BLaER1 treated with 17β-estradiol and CSF1 and Interleukin-3, amounts not matched to agents 10 nM and 100 nM (cell line): ENCODE data around the gene NOP9.
A peak's percentile ranks its signal among the peaks of the same experiment; 100 is the strongest.

Experiments
- H3K27ac ChIP-seq, 11 experiments: shearing (Covaris generic); formaldehyde crosslinking; 2 replicates each; pipeline ENCODE4 v1.8.1; 2022
- H3K27me3 ChIP-seq, 11 experiments: shearing (Covaris generic); formaldehyde crosslinking; 2 replicates each; pipeline ENCODE4 v1.8.1; 2022
- H3K36me3 ChIP-seq, 11 experiments: shearing (Covaris generic); formaldehyde crosslinking; 2 replicates each; pipeline ENCODE4 v1.8.1; 2022
- H3K4me1 ChIP-seq, 10 experiments: shearing (Covaris generic); formaldehyde crosslinking; 2 replicates each; pipeline ENCODE4 v1.8.1; 2022
- H3K4me2 ChIP-seq, 11 experiments: shearing (Covaris generic); formaldehyde crosslinking; 2 replicates each; pipeline ENCODE4 v1.8.1; 2022
- H3K4me3 ChIP-seq, 10 experiments: shearing (Covaris generic); formaldehyde crosslinking; 2 replicates each; pipeline ENCODE4 v1.8.1; 2022
- H3K9ac ChIP-seq, 11 experiments: shearing (Covaris generic); formaldehyde crosslinking; 2 replicates each; pipeline ENCODE4 v1.8.1; 2022
- H3K9me3 ChIP-seq, 11 experiments: shearing (Covaris generic); formaldehyde crosslinking; replicated peaks in 1 of 11; 2 replicates each; pipeline ENCODE4 v1.8.1; 2022
- H4K20me1 ChIP-seq, 11 experiments: shearing (Covaris generic); formaldehyde crosslinking; 2 replicates each; pipeline ENCODE4 v1.8.1; 2022
- Cebpa-rat ChIP-seq, 11 experiments: shearing (Covaris generic); IDR thresholded peaks; 2 replicates each; pipeline ENCODE4 v1.8.1; 2022

The NOP9 gene

GRCh38 chr14:24311837-24312615 is 12.4 kb downstream of the NOP9 start:
- TF ChIP-seq Cebpa-rat (IDR thresholded peaks at IDR 0.05): peak in 10 of 11 experiments; percentile 17 to 92 (median 78); a peak in 18 of 22 replicates
- Histone ChIP-seq H3K27me3 (no peaks in the 10 kb centered on the region), H4K20me1 (peaks cover 0 to 30% (median 15%) of the 10 kb centered on the region in 11 experiments; a peak in 13 of 22 replicates), H3K4me1 (peaks cover 74 to 99% (median 94%) of the 10 kb centered on the region in 10 experiments), H3K4me2 (peak overlapping the region; percentile 85 to 100 (median 97)), H3K9me3 (no peaks in the 10 kb centered on the region), H3K9ac (peak overlapping the region; percentile 79 to 91 (median 88)), H3K27ac (peak overlapping the region; percentile 81 to 96 (median 92)), H3K4me3 (peak overlapping the region; percentile 56 to 80 (median 66)), H3K36me3 (peaks cover 18 to 62% (median 43%) of the 10 kb centered on the region in 11 experiments)

GRCh38 chr14:24312736-24313507 is 13.3 kb downstream of the NOP9 start:
- peak overlapping the region; percentile 85 to 100 (median 97) for H3K4me2 ChIP-seq
- H4K20me1 ChIP-seq: peaks cover 0 to 21% (median 8%) of the 10 kb centered on the region in 11 experiments; a peak in 11 of 22 replicates
- H3K27ac ChIP-seq: peak overlapping the region; percentile 81 to 96 (median 92)
- no peaks in the 10 kb centered on the region for H3K27me3 ChIP-seq
- peak overlapping the region; percentile 56 to 80 (median 66) for H3K4me3 ChIP-seq
- H3K9me3 ChIP-seq: no peaks in the 10 kb centered on the region
- peak overlapping the region; percentile 79 to 91 (median 88) for H3K9ac ChIP-seq
- TF ChIP-seq Cebpa-rat (IDR thresholded peaks at IDR 0.05): peak in 9 of 11 experiments; percentile 27 to 94 (median 78); a peak in 14 of 22 replicates
- H3K4me1 ChIP-seq: peaks cover 74 to 99% (median 98%) of the 10 kb centered on the region in 10 experiments
- H3K36me3 ChIP-seq: peaks cover 9 to 60% (median 34%) of the 10 kb centered on the region in 11 experiments; a peak in 21 of 22 replicates

- peaks cover 65 to 100% (median 99%) of the 10 kb centered on the region in 10 experiments for H3K4me1 ChIP-seq
- H3K27ac ChIP-seq: peak overlapping the region; percentile 54 to 96 (median 92); a peak in 21 of 22 replicates
- peaks cover 9 to 57% (median 27%) of the 10 kb centered on the region in 11 experiments; a peak in 21 of 22 replicates for H3K36me3 ChIP-seq
- no peak for TF ChIP-seq Cebpa-rat (IDR thresholded peaks at IDR 0.05)
- H3K27me3 ChIP-seq: no peaks in the 10 kb centered on the region
- peak overlapping the region in 10 of 11 experiments; percentile 46 to 91 (median 88); a peak in 19 of 22 replicates for H3K9ac ChIP-seq
- H3K4me2 ChIP-seq: peak overlapping the region; percentile 85 to 100 (median 97)
- H3K9me3 ChIP-seq: no peaks in the 10 kb centered on the region
- peak overlapping the region in 8 of 10 experiments; percentile 16 to 80 (median 51); a peak in 13 of 20 replicates for H3K4me3 ChIP-seq
- peaks cover 0 to 17% (median 5%) of the 10 kb centered on the region in 11 experiments; a peak in 7 of 22 replicates for H4K20me1 ChIP-seq
Measured at GRCh38 chr14:24313913-24314312, 14.3 kb downstream of the NOP9 start.

- Histone ChIP-seq H3K27ac (peak overlapping the region; percentile 54 to 96 (median 92); a peak in 21 of 22 replicates), H4K20me1 (peaks cover 0 to 12% (median 5%) of the 10 kb centered on the region in 11 experiments; a peak in 7 of 22 replicates), H3K36me3 (peaks cover 9 to 50% (median 20%) of the 10 kb centered on the region in 11 experiments; a peak in 20 of 22 replicates), H3K9me3 (no peaks in the 10 kb centered on the region), H3K9ac (peak overlapping the region; percentile 8 to 91 (median 88); a peak in 18 of 22 replicates), H3K4me2 (peak overlapping the region; percentile 85 to 100 (median 97)), H3K27me3 (no peaks in the 10 kb centered on the region), H3K4me1 (peaks cover 58 to 96% (median 93%) of the 10 kb centered on the region in 10 experiments), H3K4me3 (peak overlapping the region in 7 of 10 experiments; percentile 16 to 80 (median 70); a peak in 10 of 20 replicates)
- TF ChIP-seq Cebpa-rat (IDR thresholded peaks at IDR 0.05): no peak
Measured at GRCh38 chr14:24314377-24315193, 14.9 kb downstream of the NOP9 start.

- H3K36me3 ChIP-seq: peaks cover 9 to 44% (median 19%) of the 10 kb centered on the region in 11 experiments; a peak in 20 of 22 replicates
- no peaks in the 10 kb centered on the region for H3K9me3 ChIP-seq
- no peak for TF ChIP-seq Cebpa-rat (IDR thresholded peaks at IDR 0.05)
- H3K9ac ChIP-seq: peak overlapping the region; percentile 8 to 91 (median 88); a peak in 13 of 22 replicates
- H3K4me1 ChIP-seq: peaks cover 51 to 89% (median 86%) of the 10 kb centered on the region in 10 experiments
- H4K20me1 ChIP-seq: peaks cover 0 to 4% (median 0%) of the 10 kb centered on the region in 11 experiments; a peak in 5 of 22 replicates
- H3K4me2 ChIP-seq: peak overlapping the region; percentile 85 to 100 (median 97)
- H3K4me3 ChIP-seq: peak overlapping the region in 5 of 10 experiments; percentile 16 to 80 (median 71); a peak in 6 of 20 replicates
- peak overlapping the region; percentile 54 to 96 (median 92); a peak in 18 of 22 replicates for H3K27ac ChIP-seq
- no peaks in the 10 kb centered on the region for H3K27me3 ChIP-seq
Measured at GRCh38 chr14:24315243-24315806, 15.7 kb downstream of the NOP9 start.

- TF ChIP-seq Cebpa-rat (IDR thresholded peaks at IDR 0.05): no peak
- Histone ChIP-seq H3K4me3 (peak overlapping the region in 1 of 10 experiments; percentile 70; a peak in 2 of 20 replicates), H3K4me1 (peaks cover 44 to 83% (median 80%) of the 10 kb centered on the region in 10 experiments), H4K20me1 (no peaks in the 10 kb centered on the region), H3K4me2 (peak overlapping the region in 10 of 11 experiments; percentile 85 to 100 (median 97); a peak in 17 of 22 replicates), H3K9me3 (no peaks in the 10 kb centered on the region), H3K27ac (peak overlapping the region in 9 of 11 experiments; percentile 21 to 94 (median 92); a peak in 17 of 22 replicates), H3K27me3 (no peaks in the 10 kb centered on the region), H3K36me3 (peaks cover 9 to 44% (median 19%) of the 10 kb centered on the region in 11 experiments; a peak in 20 of 22 replicates), H3K9ac (peak overlapping the region in 7 of 11 experiments; percentile 6 to 88 (median 12); a peak in 3 of 22 replicates)
Measured at GRCh38 chr14:24315807-24316596, 16.4 kb downstream of the NOP9 start.

GRCh38 chr14:24316597-24316950 is 16.9 kb downstream of the NOP9 start:
- no peak overlapping the region; a peak in 1 of 20 replicates for H3K4me3 ChIP-seq
- no peaks in the 10 kb centered on the region for H3K9me3 ChIP-seq
- H3K27ac ChIP-seq: peak overlapping the region in 9 of 11 experiments; percentile 21 to 94 (median 92); a peak in 16 of 22 replicates
- no peak for TF ChIP-seq Cebpa-rat (IDR thresholded peaks at IDR 0.05)
- H4K20me1 ChIP-seq: no peaks in the 10 kb centered on the region
- peaks cover 38 to 78% (median 74%) of the 10 kb centered on the region in 10 experiments for H3K4me1 ChIP-seq
- H3K27me3 ChIP-seq: no peaks in the 10 kb centered on the region
- H3K9ac ChIP-seq: peak overlapping the region in 5 of 11 experiments; percentile 6 to 57 (median 19); a peak in 6 of 22 replicates
- H3K4me2 ChIP-seq: peak overlapping the region in 8 of 11 experiments; percentile 43 to 100 (median 95); a peak in 17 of 22 replicates
- H3K36me3 ChIP-seq: peaks cover 9 to 44% (median 19%) of the 10 kb centered on the region in 11 experiments; a peak in 20 of 22 replicates
